BE2C (cell line): ENCODE measurements around the gene TBC1D23.
"Not testable (repeated sequence)": the region's sequence is repeated elsewhere in the genome, so short reads cannot be mapped to it uniquely, and the experiment has no call there.

Experiments used
- DNase-seq: peaks from one replicate; pipeline ENCODE4 v3.0.0-alpha.2; 2020
- H3K27me3 ChIP-seq: fragments of 250-450 bp; sonication (Bioruptor Pico); 2 replicates; pipeline ENCODE4 v1.5.1; 2020; ENCODE audit warnings: mild to moderate bottlenecking
- H3K36me3 ChIP-seq: fragments of 250-450 bp; sonication (Bioruptor Pico); 2 replicates; pipeline ENCODE4 v1.5.1; 2020; ENCODE audit warnings: mild to moderate bottlenecking
- H3K4me1 ChIP-seq: fragments of 250-450 bp; sonication (Bioruptor Pico); 2 replicates; pipeline ENCODE4 v1.5.1; 2020
- H3K4me3 ChIP-seq: 2 replicates; pipeline ENCODE4 v1.5.1; 2011; ENCODE audit warnings: low read depth, low read length
- H3K9me3 ChIP-seq: fragments of 250-450 bp; sonication (Bioruptor Pico); 2 replicates; pipeline ENCODE4 v1.5.1; 2020
- CTCF ChIP-seq: IDR thresholded peaks from 2 replicates; pipeline ENCODE4 v1.5.1; 2012; ENCODE audit warnings: mild to moderate bottlenecking, low read depth, low read length

TBC1D23 gene

GRCh38 chr3:100331660-100332059, 70.9 kb downstream of the TBC1D23 start:
- Histone ChIP-seq H3K4me3 (no peak overlapping the region), H3K4me1 (no peaks in the 10 kb centered on the region; the same call in 1 of the 2 replicates), H3K36me3 (no peaks in the 10 kb centered on the region), H3K27me3 (no peaks in the 10 kb centered on the region), H3K9me3 (no peaks in the 10 kb centered on the region)
- DNase-seq = no peak
- TF ChIP-seq CTCF = no peak

- no peak for TF ChIP-seq CTCF
Measured at GRCh38 chr3:100333051-100333450, 72.3 kb downstream of the TBC1D23 start.

GRCh38 chr3:100333970-100334487, 73.2 kb downstream of the TBC1D23 start:
- Histone ChIP-seq H3K4me1 (no peaks in the 10 kb centered on the region; the same call in 1 of the 2 replicates), H3K9me3 (no peaks in the 10 kb centered on the region), H3K27me3 (no peaks in the 10 kb centered on the region), H3K4me3 (peak overlapping the region; percentile 70), H3K36me3 (no peaks in the 10 kb centered on the region)
- no peak for DNase-seq
- TF ChIP-seq CTCF = no peak

More at GRCh38 chr3:100333051-100333450, 72.3 kb downstream of the TBC1D23 start:
- no peak for DNase-seq
- Histone ChIP-seq H3K4me1 (no peaks in the 10 kb centered on the region; the same call in 1 of the 2 replicates), H3K27me3 (no peaks in the 10 kb centered on the region), H3K36me3 (no peaks in the 10 kb centered on the region), H3K4me3 (no peak overlapping the region), H3K9me3 (no peaks in the 10 kb centered on the region)

GRCh38 chr3:100334488-100335351, 73.9 kb downstream of the TBC1D23 start, which contains the start of gene NIT2:
Gene NIT2 (plus strand): TSS chr3:100334757. CDS start chr3:100334792, 35 bp downstream.
- H3K36me3 ChIP-seq = no peaks in the 10 kb centered on the region
- H3K9me3 ChIP-seq = no peaks in the 10 kb centered on the region
- DNase-seq = peak; percentile 89
- H3K4me3 ChIP-seq = peak within 1 kb of the TSS; percentile 70
- H3K27me3 ChIP-seq = no peaks in the 10 kb centered on the region
- H3K4me1 ChIP-seq = no peaks in the 10 kb centered on the region; the same call in 1 of the 2 replicates
- TF ChIP-seq CTCF = no peak

GRCh38 chr3:100335434-100335833, 74.6 kb downstream of the TBC1D23 start:
- no peaks in the 10 kb centered on the region for H3K27me3 ChIP-seq
- H3K4me3 ChIP-seq = peak overlapping the region; percentile 70
- no peak for TF ChIP-seq CTCF
- no peaks in the 10 kb centered on the region for H3K36me3 ChIP-seq
- no peaks in the 10 kb centered on the region; the same call in 1 of the 2 replicates for H3K4me1 ChIP-seq
- peak; percentile 20 for DNase-seq
- H3K9me3 ChIP-seq = no peaks in the 10 kb centered on the region

GRCh38 chr3:100336229-100336628, 75.4 kb downstream of the TBC1D23 start:
- DNase-seq, H3K4me1 ChIP-seq, H3K4me3 ChIP-seq, H3K9me3 ChIP-seq, H3K27me3 ChIP-seq, H3K36me3 ChIP-seq: not testable (repeated sequence)
